ENCODE measurements around the gene SNX3.
"Not testable (repeated sequence)": the region's sequence is repeated elsewhere in the genome, so short reads cannot be mapped to it uniquely, and the experiment has no call there.

Gene SNX3

GRCh38 chr6:108260809-108261569 lies at the start of gene SNX3:
SNX3 (minus strand) TSS chr6:108261040; CDS start chr6:108260921, 119 bp downstream.
- DNase-seq = peak; percentile 91

- no peak for DNase-seq
Measured at GRCh38 chr6:108309844-108310243, 49.0 kb upstream of the SNX3 start.

GRCh38 chr6:108308641-108309040 lies 47.8 kb upstream of the SNX3 start:
- not testable (repeated sequence) for DNase-seq

DNA sequence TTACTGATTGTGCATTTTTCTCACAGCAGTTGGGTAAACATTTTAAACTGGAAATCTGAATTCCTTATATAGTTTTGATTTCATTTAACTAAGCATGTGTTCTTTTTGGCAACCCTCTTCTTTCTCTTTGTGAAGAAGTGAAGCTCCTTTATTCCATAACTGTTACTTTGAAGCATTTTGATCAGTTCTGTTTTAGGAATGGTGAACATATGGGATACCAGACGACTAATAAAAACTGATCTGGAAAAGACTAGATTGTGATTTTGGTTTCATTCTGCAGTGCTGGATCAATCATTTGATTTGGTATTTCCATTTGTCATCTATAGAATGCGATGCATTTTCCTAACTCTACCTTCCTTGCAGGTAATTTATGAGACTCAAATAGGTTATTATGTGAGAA lies 43.8 kb upstream of the SNX3 start:
- DNase-seq = no peak

DNA sequence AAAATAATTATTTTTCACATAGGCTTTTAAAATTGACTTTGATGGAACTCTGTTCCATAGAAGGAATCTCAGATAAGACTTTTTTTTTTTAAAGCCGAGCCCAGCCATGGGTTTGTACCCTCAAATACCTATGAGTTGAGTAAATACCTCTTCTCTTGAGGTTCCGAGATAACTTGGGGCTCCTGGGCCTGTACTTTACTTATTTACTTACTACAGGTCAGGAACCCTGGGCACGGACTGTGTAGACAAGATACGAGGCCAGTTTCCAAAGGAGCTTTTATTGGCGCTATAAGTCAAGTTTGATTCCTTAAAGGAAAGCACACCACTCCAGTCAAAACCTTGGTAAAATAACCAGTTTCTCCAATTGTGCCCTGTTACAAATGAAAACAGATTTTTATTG lies 41.5 kb upstream of the SNX3 start:
- no peak for DNase-seq

GRCh38 chr6:108295676-108296075 lies 34.8 kb upstream of the SNX3 start:
- no peak for DNase-seq

- peak; percentile 86 for DNase-seq
Measured at GRCh38 chr6:108294727-108295625, 34.1 kb upstream of the SNX3 start, which contains the start of gene AFG1L. AFG1L (plus strand) TSS chr6:108295054; CDS start chr6:108295080, 26 bp downstream.

DNA sequence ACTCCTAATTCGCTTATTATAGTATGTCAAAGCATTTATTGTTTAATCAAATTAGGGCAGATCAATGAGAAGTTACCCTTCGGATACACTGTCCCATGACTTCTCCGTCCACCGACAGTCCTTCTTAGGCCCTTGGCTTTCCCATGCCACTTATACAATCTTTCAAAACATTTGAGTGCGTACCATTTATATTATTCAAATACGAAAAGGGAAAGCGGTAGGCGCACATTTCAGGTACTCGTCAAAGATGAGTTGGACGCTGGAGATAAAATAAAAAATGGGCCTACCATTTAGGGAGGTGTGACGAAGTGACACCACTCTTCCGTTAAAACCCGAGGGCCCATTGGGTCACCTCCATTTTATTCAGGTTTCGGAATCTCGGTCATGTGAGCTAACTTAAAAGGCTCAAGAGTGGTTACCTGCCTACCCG lies 33.5 kb upstream of the SNX3 start:
- DNase-seq = no peak

- no peak for DNase-seq
Measured at GRCh38 chr6:108293527-108294296, 32.9 kb upstream of the SNX3 start.

GRCh38 chr6:108292561-108292960 lies 31.7 kb upstream of the SNX3 start:
- not testable (repeated sequence) for DNase-seq

DNA sequence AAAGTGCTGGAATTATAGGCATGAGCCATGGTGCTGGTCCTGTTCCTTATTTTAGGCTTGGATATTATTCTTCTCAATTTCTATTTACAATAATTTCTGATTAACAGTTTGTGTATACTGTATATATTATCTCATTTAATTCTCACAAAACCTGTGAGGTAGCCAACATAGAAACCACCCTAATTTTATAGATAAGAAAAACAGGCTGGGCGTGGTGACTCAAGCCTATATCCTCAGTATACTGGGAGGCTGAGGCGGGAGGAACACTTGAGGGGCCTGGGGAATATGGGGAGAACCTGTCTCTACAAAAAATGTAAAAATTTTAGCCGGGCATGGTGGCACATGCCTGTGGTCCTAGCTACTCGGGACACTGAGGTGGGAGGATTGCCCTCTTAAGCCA lies 30.3 kb upstream of the SNX3 start:
- no peak for DNase-seq

GRCh38 chr6:108288742-108289141 lies 27.9 kb upstream of the SNX3 start:
- DNase-seq = no peak

- no peak for DNase-seq
Measured at GRCh38 chr6:108287373-108287772, 26.5 kb upstream of the SNX3 start.

DNA sequence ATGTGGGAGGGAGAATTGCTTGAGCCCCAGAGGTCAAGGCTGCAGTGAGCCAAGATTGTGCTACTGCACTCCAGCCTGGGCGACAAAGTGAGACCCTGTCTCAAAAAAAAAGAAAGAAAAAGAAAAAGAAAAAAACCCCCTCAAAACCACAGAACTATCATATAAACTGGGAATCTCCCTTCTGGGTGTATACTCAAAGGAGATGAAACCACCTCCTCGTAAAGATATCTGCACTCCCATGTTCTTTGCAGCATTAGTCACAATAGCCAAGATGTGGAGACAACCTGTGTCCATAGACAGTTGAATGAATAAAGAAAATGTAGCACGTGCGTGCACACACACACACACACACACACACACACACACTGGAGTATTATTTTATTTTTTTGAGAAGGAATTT lies 25.5 kb upstream of the SNX3 start:
- no peak for DNase-seq

DNA sequence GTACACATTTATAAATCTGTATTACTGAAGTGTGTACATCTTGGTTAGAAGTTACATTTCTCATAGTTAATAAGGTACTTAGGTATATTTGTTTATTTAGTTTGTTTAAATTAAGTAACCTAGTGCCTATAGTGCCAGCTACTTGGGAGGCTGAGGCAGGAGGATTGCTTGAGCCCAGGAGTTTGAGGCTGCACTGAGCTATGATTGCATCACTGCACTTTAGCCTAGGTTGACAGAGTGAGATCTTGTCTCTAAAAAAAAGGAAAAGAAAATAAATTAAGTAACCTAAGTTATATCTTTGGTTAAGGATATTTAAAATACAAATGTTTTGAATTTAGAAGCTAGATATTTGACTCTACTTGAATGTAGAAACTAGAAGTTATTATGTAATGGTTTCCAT lies 24.5 kb upstream of the SNX3 start:
- no peak for DNase-seq

DNA sequence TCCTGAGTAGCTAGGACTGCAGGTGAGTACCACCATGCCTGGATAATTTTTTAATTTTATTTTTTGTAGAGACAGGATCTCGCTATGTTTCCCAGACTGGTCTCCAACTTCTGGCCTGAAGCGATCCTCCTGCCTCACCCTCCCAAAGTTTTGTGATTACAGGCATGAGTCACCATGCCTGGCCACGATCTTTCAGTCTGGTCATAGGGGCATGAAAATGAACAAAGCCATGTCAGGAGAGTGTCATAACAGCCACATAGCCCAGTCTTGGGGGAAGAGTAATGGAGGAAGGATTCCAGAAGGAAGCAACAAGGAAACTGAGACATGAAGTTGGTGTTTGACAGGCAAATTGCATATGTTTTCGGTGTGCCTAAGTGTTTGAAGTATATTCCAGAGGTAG lies 17.0 kb upstream of the SNX3 start:
- no peak for DNase-seq

DNA sequence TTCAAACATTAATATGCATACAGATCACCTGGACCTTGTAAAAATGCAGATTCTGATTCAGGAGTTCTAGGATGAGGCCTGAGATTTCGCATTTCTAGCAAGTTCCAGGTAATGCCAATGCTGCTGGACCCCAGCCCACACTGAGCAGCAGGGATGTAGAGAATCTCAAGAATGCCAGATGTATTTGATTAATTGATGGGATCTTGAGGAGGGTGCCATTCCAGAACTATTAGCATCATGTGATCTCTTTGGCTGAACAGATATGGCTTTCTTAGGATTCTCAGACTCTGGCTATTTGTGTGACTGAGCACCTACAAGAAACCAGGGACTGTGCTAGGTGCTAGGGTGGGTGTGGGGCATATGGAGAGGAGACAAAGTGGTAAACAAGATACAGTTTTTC lies 16.5 kb upstream of the SNX3 start:
- no peak for DNase-seq

DNA sequence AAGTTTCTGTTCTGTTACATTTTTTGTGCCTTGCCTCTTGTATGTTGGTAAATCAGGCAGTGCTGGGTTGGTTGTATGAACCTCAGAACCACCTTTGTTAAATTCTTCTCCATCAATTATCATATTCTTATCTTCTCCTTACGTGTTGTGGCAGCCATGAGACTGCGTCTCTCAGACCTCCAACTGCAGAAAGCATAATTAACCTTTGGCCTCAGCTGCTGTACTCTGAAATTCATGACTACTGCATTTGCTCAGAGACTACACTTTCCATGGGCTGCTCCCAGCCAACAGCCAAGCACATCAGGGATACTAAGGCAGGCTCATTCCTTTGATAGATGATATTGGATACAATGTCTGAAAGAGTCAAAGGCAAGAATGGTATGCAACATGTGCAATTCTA lies 15.1 kb upstream of the SNX3 start:
- no peak for DNase-seq

- DNase-seq = no peak
Measured at GRCh38 chr6:108274546-108274945, 13.7 kb upstream of the SNX3 start.

GRCh38 chr6:108269955-108270354 lies 9.1 kb upstream of the SNX3 start:
- not testable (repeated sequence) for DNase-seq

GRCh38 chr6:108268845-108269244 lies 8.0 kb upstream of the SNX3 start:
- no peak for DNase-seq

- DNase-seq = no peak
Measured at GRCh38 chr6:108263371-108263770, 2.5 kb upstream of the SNX3 start.

Data from CD4-positive, alpha-beta T cell treated with Interleukin-6 for 4 hours (primary cell).